Ectodermal cell (in vitro differentiated cells): ENCODE data around the gene CYBC1.
A peak's percentile ranks its signal among the peaks of the same experiment; 100 is the strongest.

Experiments used
- H3K27ac ChIP-seq: 2 replicates; pipeline ENCODE4 v1.7.0; 2013; ENCODE audit warnings: mild to moderate bottlenecking, low read depth, low read length; ENCODE audit not compliant: insufficient read depth, poor library complexity, severe bottlenecking
- H3K27me3 ChIP-seq: 2 replicates; pipeline ENCODE4 v1.7.0; 2013; ENCODE audit warnings: mild to moderate bottlenecking, low read length; ENCODE audit not compliant: insufficient read depth, control insufficient read depth, poor library complexity, severe bottlenecking
- H3K36me3 ChIP-seq: one replicate; pipeline ENCODE4 v1.7.0; 2013; ENCODE audit warnings: low read length; ENCODE audit not compliant: control insufficient read depth, insufficient read depth
- H3K4me1 ChIP-seq: one replicate; pipeline ENCODE4 v1.7.0; 2013; ENCODE audit warnings: low read length; ENCODE audit not compliant: control insufficient read depth, insufficient read depth
- H3K4me3 ChIP-seq: 2 replicates; pipeline ENCODE4 v1.7.0; 2013; ENCODE audit warnings: low read depth, low read length, control low read depth; ENCODE audit not compliant: insufficient read depth
- H3K9me3 ChIP-seq: 2 replicates; pipeline ENCODE4 v1.7.0; 2013; ENCODE audit warnings: mild to moderate bottlenecking, low read length, moderate library complexity; ENCODE audit not compliant: control insufficient read depth
- WGBS, 2 experiments: methylation state at CpG; one replicate each; pipeline ENCODE4 v1.1.7; 2013; ENCODE audit warnings: missing lambda C conversion rate in 2 of 2; 5-methylcytosine and 5-hydroxymethylcytosine counted together

The CYBC1 gene

GRCh38 chr17:82434216-82434565 is 16.4 kb downstream of the CYBC1 start:
- H3K36me3 ChIP-seq: no peaks in the 10 kb centered on the region
- H3K27ac ChIP-seq: no peak overlapping the region
- H3K4me1 ChIP-seq: no peaks in the 10 kb centered on the region
- no peaks in the 10 kb centered on the region for H3K9me3 ChIP-seq
- WGBS, 2 experiments: 71 to 85% methylated on average over 3 of the region's 3 CpGs
- no peak overlapping the region for H3K4me3 ChIP-seq
- no peaks in the 10 kb centered on the region for H3K27me3 ChIP-seq

GRCh38 chr17:82433560-82434215 is 16.9 kb downstream of the CYBC1 start:
- H3K27me3 ChIP-seq: no peaks in the 10 kb centered on the region
- H3K9me3 ChIP-seq: no peaks in the 10 kb centered on the region
- no peaks in the 10 kb centered on the region for H3K36me3 ChIP-seq
- H3K4me3 ChIP-seq: no peak overlapping the region
- H3K27ac ChIP-seq: no peak overlapping the region
- 90 to 92% methylated on average over 32 of the region's 32 CpGs for WGBS, 2 experiments
- no peaks in the 10 kb centered on the region for H3K4me1 ChIP-seq

GRCh38 chr17:82432017-82432416 is 18.5 kb downstream of the CYBC1 start:
- WGBS, 2 experiments: 92 to 94% methylated on average over 8 of the region's 8 CpGs
- Histone ChIP-seq H3K4me3 (no peak overlapping the region), H3K4me1 (no peaks in the 10 kb centered on the region), H3K27ac (no peak overlapping the region), H3K27me3 (no peaks in the 10 kb centered on the region), H3K9me3 (no peaks in the 10 kb centered on the region), H3K36me3 (no peaks in the 10 kb centered on the region)

GRCh38 chr17:82429824-82430223 is 20.7 kb downstream of the CYBC1 start:
- Histone ChIP-seq H3K36me3 (no peaks in the 10 kb centered on the region), H3K27ac (no peak overlapping the region), H3K27me3 (no peaks in the 10 kb centered on the region), H3K4me1 (no peaks in the 10 kb centered on the region), H3K4me3 (no peak overlapping the region), H3K9me3 (no peaks in the 10 kb centered on the region)
- WGBS, 2 experiments: 80 to 84% methylated on average over 7 of the region's 7 CpGs

GRCh38 chr17:82428546-82428945 is 22.0 kb downstream of the CYBC1 start:
- no peaks in the 10 kb centered on the region for H3K36me3 ChIP-seq
- H3K27me3 ChIP-seq: no peaks in the 10 kb centered on the region
- H3K4me3 ChIP-seq: no peak overlapping the region
- no peaks in the 10 kb centered on the region for H3K9me3 ChIP-seq
- 96 to 97% methylated on average over 3 of the region's 3 CpGs for WGBS, 2 experiments
- H3K4me1 ChIP-seq: no peaks in the 10 kb centered on the region
- no peak overlapping the region for H3K27ac ChIP-seq

GRCh38 chr17:82424863-82425159 is 25.7 kb downstream of the CYBC1 start:
- H3K4me1 ChIP-seq: no peaks in the 10 kb centered on the region
- H3K36me3 ChIP-seq: peaks cover 15% of the 10 kb centered on the region
- no peaks in the 10 kb centered on the region for H3K9me3 ChIP-seq
- H3K4me3 ChIP-seq: no peak overlapping the region
- H3K27me3 ChIP-seq: no peaks in the 10 kb centered on the region
- no peak overlapping the region for H3K27ac ChIP-seq
- WGBS, 2 experiments: 87 to 95% methylated on average over 2 of the region's 2 CpGs

- H3K27me3 ChIP-seq: no peaks in the 10 kb centered on the region
- peaks cover 15% of the 10 kb centered on the region for H3K36me3 ChIP-seq
- no peak overlapping the region for H3K4me3 ChIP-seq
- H3K9me3 ChIP-seq: no peaks in the 10 kb centered on the region
- H3K27ac ChIP-seq: no peak overlapping the region
- 84 to 85% methylated on average over 24 to 25 of the region's 25 CpGs for WGBS, 2 experiments
- H3K4me1 ChIP-seq: no peaks in the 10 kb centered on the region
These were observed 26.3 kb downstream of the CYBC1 start for GRCh38 chr17:82424001-82424862.

GRCh38 chr17:82419540-82419939 is 31.0 kb downstream of the CYBC1 start:
- no peaks in the 10 kb centered on the region for H3K4me1 ChIP-seq
- no peaks in the 10 kb centered on the region for H3K27me3 ChIP-seq
- 90 to 92% methylated on average over 2 of the region's 2 CpGs for WGBS, 2 experiments
- H3K4me3 ChIP-seq: no peak overlapping the region
- H3K9me3 ChIP-seq: no peaks in the 10 kb centered on the region
- H3K36me3 ChIP-seq: peaks cover 15% of the 10 kb centered on the region
- no peak overlapping the region for H3K27ac ChIP-seq

GRCh38 chr17:82418001-82418986 is 32.3 kb downstream of the CYBC1 start, which contains the start of the genes HEXD and OGFOD3:
TSS of gene HEXD (plus strand) at chr17:82418347. CDS start at chr17:82419800, 1,453 bp downstream.
TSS of gene OGFOD3 (minus strand) at chr17:82418586. CDS start at chr17:82418485, 101 bp downstream.
- Histone ChIP-seq H3K9me3 (no peaks in the 10 kb centered on the region), H3K36me3 (peaks cover 15% of the 10 kb centered on the region), H3K27ac (peak within 1 kb of the TSS; percentile 50), H3K27me3 (no peaks in the 10 kb centered on the region), H3K4me1 (no peaks in the 10 kb centered on the region), H3K4me3 (peak within 1 kb of the TSS; percentile 83)
- WGBS, 2 experiments: 2% methylated on average over 100 to 107 of the region's 108 CpGs

- Histone ChIP-seq H3K9me3 (no peaks in the 10 kb centered on the region), H3K27ac (no peak overlapping the region), H3K36me3 (peaks cover 15% of the 10 kb centered on the region), H3K27me3 (no peaks in the 10 kb centered on the region), H3K4me1 (no peaks in the 10 kb centered on the region), H3K4me3 (no peak overlapping the region)
- WGBS, 2 experiments: 93 to 97% methylated on average over 5 to 6 of the region's 6 CpGs
These were observed 33.8 kb downstream of the CYBC1 start for GRCh38 chr17:82416771-82417170.
